ENCODE measurements around the gene TIMM10B.

The TIMM10B gene

GRCh38 chr11:6481012-6481923, at the start of gene TIMM10B, which contains the start of gene ARFIP2:
TIMM10B (plus strand) TSS chr11:6481501; CDS start chr11:6481517, 16 bp downstream.
ARFIP2 (minus strand) TSS chr11:6481331; CDS start chr11:6480421, 910 bp downstream.
- peak; percentile 91 to 98 for DNase-seq (ENCODE audit: low read depth in 2 of 2)

GRCh38 chr11:6431861-6432260, 49.4 kb upstream of the TIMM10B start:
- DNase-seq (ENCODE audit: low read depth in 2 of 2) = no peak

GRCh38 chr11:6433998-6434660, 47.2 kb upstream of the TIMM10B start:
- no peak for DNase-seq (ENCODE audit: low read depth in 2 of 2)

- DNase-seq (ENCODE audit: low read depth in 2 of 2) = no peak
These were observed 43.9 kb upstream of the TIMM10B start for GRCh38 chr11:6437423-6437822.

- DNase-seq (ENCODE audit: low read depth in 2 of 2) = no peak
These were observed 43.3 kb upstream of the TIMM10B start for GRCh38 chr11:6437993-6438392.

GRCh38 chr11:6438979-6439571, 42.2 kb upstream of the TIMM10B start:
- DNase-seq (ENCODE audit: low read depth in 2 of 2) = no peak

GRCh38 chr11:6440906-6441358, 40.4 kb upstream of the TIMM10B start, which contains the start of gene HPX:
HPX (minus strand) TSS chr11:6440987; CDS start chr11:6440963, 24 bp downstream.
- DNase-seq (ENCODE audit: low read depth in 2 of 2) = no peak

GRCh38 chr11:6442441-6442840, 38.9 kb upstream of the TIMM10B start:
- DNase-seq (ENCODE audit: low read depth in 2 of 2) = no peak

GRCh38 chr11:6443269-6444003, 37.9 kb upstream of the TIMM10B start:
- DNase-seq (ENCODE audit: low read depth in 2 of 2) = peak; percentile 27 to 37

- DNase-seq (ENCODE audit: low read depth in 2 of 2) = no peak
These were observed 32.7 kb upstream of the TIMM10B start for GRCh38 chr11:6448574-6448973.

- no peak for DNase-seq (ENCODE audit: low read depth in 2 of 2)
These were observed 29.1 kb upstream of the TIMM10B start for GRCh38 chr11:6452219-6452618.

- DNase-seq (ENCODE audit: low read depth in 2 of 2) = no peak
These were observed 28.1 kb upstream of the TIMM10B start for GRCh38 chr11:6453152-6453551.

GRCh38 chr11:6455070-6455469, 26.2 kb upstream of the TIMM10B start:
- no peak for DNase-seq (ENCODE audit: low read depth in 2 of 2)

GRCh38 chr11:6456361-6457073, 24.8 kb upstream of the TIMM10B start:
- DNase-seq (ENCODE audit: low read depth in 2 of 2) = no peak

GRCh38 chr11:6457581-6458320, 23.6 kb upstream of the TIMM10B start:
- no peak for DNase-seq (ENCODE audit: low read depth in 2 of 2)

GRCh38 chr11:6458352-6459098, 22.8 kb upstream of the TIMM10B start:
- DNase-seq (ENCODE audit: low read depth in 2 of 2) = no peak

- DNase-seq (ENCODE audit: low read depth in 2 of 2) = no peak
These were observed 22.2 kb upstream of the TIMM10B start for GRCh38 chr11:6459099-6459450.

- DNase-seq (ENCODE audit: low read depth in 2 of 2) = no peak
These were observed 12.4 kb upstream of the TIMM10B start for GRCh38 chr11:6468712-6469495.

GRCh38 chr11:6469599-6469998, 11.7 kb upstream of the TIMM10B start:
- no peak for DNase-seq (ENCODE audit: low read depth in 2 of 2)
